ENCODE measurements around the gene CDCP2.

The CDCP2 gene

DNA sequence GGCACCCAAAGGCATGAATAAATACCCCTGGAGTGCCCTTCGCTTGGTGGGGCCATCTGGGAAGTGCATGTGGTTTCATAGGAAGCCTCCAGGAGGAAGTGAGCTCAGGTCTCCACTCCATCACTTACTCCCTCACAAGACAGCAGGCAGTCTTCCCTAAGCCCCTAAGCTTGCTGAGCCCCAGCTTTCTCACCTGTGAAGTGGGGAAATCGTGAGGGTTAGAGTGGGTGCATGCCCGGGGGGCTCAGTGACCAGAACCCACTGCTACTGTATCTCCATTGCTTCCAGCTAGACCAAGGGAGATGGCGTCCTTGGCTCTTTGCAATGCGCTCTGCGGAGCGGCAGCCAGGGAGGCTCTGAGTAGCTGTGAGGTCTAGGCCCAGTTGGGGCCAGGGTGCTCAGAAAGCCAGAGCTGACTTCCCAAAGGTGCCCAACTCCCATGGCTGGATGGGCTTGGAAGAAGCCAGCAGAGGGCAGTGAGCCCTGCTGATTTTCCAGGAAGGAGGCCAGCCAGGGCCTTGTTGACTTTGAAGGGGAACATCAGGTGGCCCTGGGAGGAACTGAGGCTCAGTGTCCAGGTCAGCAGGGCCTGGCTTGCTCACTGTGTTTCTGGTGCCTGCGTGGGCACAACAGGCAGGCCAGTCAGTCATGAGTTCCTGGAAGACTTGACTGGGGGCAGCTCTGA, 27.3 kb downstream of the CDCP2 start:
- TF ChIP-seq, protein P1, sequence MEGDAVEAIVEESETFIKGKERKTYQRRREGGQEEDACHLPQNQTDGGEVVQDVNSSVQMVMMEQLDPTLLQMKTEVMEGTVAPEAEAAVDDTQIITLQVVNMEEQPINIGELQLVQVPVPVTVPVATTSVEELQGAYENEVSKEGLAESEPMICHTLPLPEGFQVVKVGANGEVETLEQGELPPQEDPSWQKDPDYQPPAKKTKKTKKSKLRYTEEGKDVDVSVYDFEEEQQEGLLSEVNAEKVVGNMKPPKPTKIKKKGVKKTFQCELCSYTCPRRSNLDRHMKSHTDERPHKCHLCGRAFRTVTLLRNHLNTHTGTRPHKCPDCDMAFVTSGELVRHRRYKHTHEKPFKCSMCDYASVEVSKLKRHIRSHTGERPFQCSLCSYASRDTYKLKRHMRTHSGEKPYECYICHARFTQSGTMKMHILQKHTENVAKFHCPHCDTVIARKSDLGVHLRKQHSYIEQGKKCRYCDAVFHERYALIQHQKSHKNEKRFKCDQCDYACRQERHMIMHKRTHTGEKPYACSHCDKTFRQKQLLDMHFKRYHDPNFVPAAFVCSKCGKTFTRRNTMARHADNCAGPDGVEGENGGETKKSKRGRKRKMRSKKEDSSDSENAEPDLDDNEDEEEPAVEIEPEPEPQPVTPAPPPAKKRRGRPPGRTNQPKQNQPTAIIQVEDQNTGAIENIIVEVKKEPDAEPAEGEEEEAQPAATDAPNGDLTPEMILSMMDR (IDR thresholded peaks at IDR 0.05; ENCODE audit: low read depth, low read length, missing control alignments), result peak; percentile 24
- in situ Hi-C loops (cut with HindIII; ENCODE audit: low sequenced_read_pairs), result no loop called here
- no peak overlapping the region for H3K4me3 ChIP-seq (ENCODE audit: low read depth, low read length)
- no peak for DNase-seq (ENCODE audit: low read depth)

DNA sequence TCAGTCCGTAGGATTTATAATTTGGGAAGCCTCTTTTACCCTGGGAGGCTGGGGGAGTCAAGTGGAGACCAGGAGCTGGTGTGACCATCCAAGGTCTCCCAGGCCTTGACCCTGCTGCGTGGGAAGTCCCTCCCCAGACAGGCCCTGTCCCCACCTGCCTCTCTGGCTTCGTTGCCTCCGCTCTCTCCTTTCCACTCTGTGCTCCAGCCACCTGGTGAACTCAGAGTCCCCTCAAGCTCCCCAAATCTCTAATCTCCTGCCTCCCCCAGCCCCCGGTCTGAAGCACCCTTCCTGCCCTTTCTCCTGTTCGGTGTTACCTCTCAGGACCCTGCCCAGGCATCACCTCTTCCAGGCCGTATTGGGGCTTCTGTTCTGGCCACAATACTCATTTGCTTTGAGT, 27.9 kb downstream of the CDCP2 start:
- TF ChIP-seq, protein P1 (IDR thresholded peaks at IDR 0.05; ENCODE audit: low read depth, low read length, missing control alignments), result no peak
- no peak overlapping the region for H3K4me3 ChIP-seq (ENCODE audit: low read depth, low read length)
- in situ Hi-C loops (cut with HindIII; ENCODE audit: low sequenced_read_pairs), result no loop called here
- no peak for DNase-seq (ENCODE audit: low read depth)

DNA sequence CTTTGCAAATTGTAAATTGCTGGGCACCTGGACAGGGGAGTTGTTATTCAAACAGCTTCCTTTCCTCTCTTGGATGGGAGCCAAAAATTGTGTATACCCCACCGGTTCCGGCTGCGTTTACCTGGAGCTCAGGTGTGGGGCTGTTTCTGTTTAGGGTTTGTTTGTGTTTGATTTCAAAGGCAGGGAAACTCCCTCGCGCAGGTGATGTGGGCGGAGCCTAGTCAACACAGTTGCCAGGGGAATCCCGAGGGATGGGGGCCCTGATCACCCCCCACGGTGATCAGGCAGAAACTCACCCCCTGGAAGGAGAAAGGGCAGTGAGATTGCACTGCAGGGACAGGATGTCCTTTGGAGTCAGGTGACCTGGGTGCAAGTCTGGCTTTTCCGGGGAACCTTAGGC, 28.3 kb downstream of the CDCP2 start:
- TF ChIP-seq, protein P1 (IDR thresholded peaks at IDR 0.05; ENCODE audit: low read depth, low read length, missing control alignments), result no peak
- no peak for DNase-seq (ENCODE audit: low read depth)
- no peak overlapping the region for H3K4me3 ChIP-seq (ENCODE audit: low read depth, low read length)
- in situ Hi-C loops (cut with HindIII; ENCODE audit: low sequenced_read_pairs), result no loop called here

DNA sequence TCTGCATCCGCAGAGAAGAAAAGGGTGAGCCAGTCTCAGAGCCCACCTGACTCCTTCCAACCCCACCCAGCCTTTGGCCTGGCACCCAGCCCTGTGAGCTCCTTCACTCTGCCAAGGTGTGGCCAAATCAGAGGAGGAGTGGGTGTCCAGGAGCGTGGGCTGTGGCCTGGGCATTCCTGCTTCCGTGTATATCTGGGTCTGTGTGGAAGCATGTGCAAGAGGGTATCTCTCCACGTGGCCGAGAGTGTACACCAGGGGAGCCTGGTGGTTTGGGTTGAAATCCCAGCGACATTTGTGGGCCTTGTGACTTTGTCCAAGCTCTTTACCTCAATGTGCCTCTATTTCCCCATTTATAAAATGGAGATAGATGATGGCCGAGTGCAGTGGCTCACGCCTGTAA, 29.8 kb downstream of the CDCP2 start:
- H3K4me3 ChIP-seq (ENCODE audit: low read depth, low read length), result no peak overlapping the region
- DNase-seq (ENCODE audit: low read depth), result no peak
- TF ChIP-seq, protein P1 (IDR thresholded peaks at IDR 0.05; ENCODE audit: low read depth, low read length, missing control alignments), result no peak
- in situ Hi-C loops (cut with HindIII; ENCODE audit: low sequenced_read_pairs), result no loop called here

DNA sequence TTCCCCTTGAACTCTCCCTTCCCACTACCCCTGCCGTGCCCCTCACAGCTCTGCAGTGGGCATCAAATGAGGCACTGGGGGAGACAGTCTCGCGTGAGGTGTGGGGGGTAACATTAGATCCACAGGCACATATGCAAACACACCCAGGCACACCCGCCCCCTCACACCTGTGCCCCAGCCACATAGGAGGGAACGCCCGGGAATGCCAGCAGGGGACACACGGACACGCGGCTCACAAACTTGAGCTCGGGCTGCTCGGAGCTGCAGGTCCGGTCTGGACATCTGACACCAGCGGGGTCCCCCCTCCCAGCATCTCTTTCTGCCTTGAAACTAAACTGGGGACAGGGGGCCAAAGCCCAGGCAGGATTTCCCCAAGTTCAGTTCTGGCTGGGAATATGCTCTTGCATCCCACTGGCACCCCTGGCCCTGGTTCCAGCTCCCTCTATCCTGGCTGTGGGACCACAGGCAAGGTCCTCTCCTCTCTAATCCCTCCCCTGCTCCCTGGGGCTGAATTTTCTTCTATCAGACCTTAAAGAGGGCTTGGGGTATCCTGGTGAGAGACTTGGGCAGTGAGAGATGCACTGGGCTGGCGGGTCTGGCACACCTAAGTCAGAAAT, 30.6 kb downstream of the CDCP2 start:
- in situ Hi-C loops (cut with HindIII; ENCODE audit: low sequenced_read_pairs), result no loop called here
- TF ChIP-seq, protein P1 (IDR thresholded peaks at IDR 0.05; ENCODE audit: low read depth, low read length, missing control alignments), result no peak
- no peak for DNase-seq (ENCODE audit: low read depth)
- no peak overlapping the region for H3K4me3 ChIP-seq (ENCODE audit: low read depth, low read length)

DNA sequence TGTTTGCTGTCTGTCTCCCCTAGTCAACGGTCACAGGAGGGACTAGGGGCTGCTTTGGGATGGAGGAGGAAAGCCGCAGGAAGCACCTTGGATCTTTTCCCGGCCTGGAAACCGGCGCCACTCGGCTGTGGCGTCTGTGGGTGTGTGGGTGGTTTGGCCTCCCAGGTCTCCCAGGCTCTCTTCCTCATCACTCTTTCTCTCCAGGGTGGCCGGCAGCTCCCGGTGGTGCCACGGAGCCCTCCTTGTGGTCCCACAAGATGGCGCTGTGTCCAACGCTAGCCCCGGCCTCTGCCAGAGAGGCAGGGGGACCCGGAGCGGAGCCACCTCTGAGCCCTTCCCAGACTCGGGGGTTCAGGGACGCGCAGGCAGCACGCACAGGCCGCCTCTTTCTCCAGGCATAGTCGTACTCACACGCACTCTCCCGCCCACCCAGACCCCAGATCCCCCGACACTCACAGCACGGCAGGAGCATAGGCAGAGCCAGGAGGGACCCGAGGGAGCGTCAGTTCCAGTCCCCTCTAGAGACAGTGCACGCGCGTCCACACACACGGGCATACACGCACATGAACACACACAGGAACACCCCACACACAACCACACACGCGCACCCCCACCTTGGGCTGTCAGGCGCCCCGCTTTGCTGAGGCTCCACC, 31.2 kb downstream of the CDCP2 start:
- peak; percentile 62 for DNase-seq (ENCODE audit: low read depth)
- in situ Hi-C loops (cut with HindIII; ENCODE audit: low sequenced_read_pairs), result no loop called here
- TF ChIP-seq, protein P1 (IDR thresholded peaks at IDR 0.05; ENCODE audit: low read depth, low read length, missing control alignments), result peak; percentile 75
- peak overlapping the region; percentile 9 for H3K4me3 ChIP-seq (ENCODE audit: low read depth, low read length)

All from astrocyte of the cerebellum (primary cell).